Limb (tissue), 2 donors: ENCODE data around the gene EPHA4.

ENCODE experiments used
- DNase-seq, 2 donors: peaks; one replicate each; pipeline ENCODE4 v3.0.0-alpha.2; 2016; ENCODE audit errors: extremely low spot score in 2 of 2

Gene EPHA4

DNA sequence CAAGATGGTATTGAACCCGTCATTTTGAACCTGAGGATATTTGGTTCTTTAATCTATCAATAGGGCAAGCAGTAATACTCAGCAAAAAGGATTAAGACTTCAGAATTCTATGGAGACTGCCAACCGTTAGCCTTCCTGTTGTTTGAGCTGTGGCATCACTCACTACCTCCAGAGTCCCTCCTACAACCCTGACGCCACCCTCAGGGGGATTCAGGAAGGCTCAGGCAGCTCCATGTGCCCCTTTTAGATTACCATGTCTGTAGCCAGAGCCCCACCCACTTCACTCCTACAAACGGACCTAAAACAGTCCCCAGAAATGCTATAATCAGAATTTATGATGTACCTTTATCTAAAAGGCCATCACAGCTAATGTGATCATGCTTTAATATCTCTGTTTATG lies 172.9 kb downstream of the EPHA4 start:
- no peak for DNase-seq

DNA sequence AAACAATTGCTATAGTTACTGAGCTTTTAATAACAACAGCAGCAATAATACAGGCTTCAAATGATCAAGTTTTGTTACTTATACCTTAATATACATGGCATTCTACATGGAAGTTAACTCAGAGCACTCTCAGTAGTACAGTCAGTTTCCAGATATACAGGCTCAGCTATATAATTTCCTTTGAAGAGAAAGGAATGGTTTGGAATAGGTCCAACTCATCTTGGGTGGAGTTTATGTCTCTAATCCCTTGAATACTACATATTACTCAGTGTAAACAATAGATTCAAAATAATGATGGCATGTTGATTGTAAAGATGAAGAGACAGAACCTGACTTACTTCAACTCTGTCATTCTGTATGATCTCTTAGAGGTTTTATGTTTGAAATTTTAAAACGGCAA lies 174.9 kb downstream of the EPHA4 start:
- no peak for DNase-seq

DNA sequence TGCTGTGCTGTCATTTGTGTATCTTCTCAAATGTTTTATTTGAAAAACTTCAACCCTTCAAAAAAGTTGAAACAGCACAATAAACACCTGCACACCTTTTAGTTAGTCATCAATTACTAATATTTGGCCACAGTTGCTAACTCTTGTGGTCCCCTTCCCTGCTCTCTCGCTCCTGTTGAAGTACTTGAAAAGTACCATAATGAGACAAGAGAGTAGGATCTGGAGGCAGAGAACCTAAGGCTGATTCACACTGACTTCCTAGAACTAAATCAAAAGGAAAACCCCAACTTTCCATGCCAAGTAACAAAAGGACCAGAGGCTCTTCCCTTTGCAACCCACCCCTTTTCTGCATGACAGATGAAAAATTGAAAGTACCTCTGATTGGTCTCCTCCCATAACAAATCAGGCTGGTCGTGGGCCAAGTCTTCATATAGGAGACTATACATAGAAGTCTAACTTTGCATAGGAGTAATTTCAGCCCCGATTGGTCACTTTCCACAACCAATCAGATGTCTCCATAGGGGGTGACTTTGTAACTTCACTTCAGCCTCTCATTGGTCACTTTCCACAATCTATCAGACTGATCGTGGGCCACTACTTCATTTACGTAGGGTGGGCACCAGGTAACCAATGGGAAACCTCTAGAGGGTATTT lies 179.7 kb downstream of the EPHA4 start:
- no peak for DNase-seq

DNA sequence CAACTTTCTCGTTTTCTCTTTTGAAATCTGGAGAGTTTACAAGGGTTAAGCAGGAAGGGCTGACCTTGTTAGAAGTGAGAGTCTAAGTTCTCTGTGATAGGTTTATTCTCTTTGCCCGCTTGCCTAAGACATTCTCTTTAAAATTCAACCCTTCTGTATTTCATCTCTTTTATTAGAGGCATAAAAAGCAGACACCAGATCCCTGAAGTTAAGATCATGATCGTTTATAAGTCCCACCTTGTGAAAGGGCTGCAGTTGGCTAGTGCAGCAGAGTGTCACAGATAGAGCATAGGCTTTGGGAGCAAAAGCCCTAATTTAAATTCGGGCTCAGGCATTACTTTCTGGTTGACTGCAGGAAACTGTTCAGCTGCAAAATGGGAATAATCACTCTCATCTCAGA lies 181.2 kb downstream of the EPHA4 start:
- no peak for DNase-seq

DNA sequence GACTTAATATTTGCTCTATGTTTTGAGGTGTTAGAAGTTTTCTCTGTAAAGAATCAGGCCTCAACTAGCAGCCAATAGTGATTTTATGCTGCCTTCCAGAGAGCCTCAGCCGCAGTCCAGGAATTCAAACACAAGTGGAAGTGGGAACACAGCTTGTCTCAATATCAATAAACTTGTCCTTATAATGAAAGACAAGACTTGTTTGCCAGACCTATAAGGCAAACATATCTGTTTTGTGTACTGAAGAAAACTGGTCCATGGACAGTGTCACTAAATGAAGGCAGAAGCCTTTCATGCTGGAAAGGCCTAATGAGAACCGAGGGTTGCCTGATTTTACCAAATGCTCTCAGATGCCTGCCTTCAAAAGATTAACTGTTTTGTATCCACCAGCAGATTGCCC lies 182.2 kb downstream of the EPHA4 start:
- no peak for DNase-seq

DNA sequence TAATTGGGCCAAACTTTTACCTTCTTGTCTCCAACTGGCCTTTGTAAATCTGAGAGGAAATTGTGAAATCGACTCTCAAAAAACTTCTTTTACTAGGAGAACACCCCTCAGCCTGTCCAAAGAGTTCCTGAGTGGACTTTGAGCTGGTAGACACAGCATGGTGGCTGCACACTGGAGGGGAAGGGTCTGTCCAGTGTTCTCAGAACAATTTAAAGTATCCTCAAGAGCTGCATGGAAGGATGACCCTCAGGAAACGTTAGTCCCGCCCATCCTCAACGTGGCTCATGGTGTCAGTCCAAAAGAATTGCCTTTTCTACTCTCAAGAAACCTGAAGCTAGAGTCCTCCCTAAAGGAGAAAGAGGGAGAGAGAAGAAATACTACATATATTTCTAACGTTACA lies 182.7 kb downstream of the EPHA4 start:
- no peak for DNase-seq

DNA sequence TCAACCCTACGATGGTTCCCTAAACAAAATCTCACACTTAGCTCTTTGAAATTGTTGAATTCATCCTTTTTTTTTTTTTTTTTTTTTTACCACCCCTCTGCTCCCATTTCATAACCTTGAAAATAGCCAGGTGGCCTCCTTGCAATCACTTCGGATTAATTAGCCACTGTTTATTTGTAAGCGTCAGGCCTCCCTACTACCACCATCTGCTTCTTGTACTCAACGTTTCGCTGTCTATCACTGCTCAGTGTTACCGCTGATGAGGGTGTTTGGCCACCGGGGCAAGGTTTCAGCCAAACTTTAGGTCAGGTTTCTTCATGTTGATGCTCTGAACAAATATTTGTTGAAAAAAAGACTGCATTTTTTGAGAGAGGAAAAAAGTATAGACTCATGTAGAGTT lies 183.2 kb downstream of the EPHA4 start:
- DNase-seq = no peak

DNA sequence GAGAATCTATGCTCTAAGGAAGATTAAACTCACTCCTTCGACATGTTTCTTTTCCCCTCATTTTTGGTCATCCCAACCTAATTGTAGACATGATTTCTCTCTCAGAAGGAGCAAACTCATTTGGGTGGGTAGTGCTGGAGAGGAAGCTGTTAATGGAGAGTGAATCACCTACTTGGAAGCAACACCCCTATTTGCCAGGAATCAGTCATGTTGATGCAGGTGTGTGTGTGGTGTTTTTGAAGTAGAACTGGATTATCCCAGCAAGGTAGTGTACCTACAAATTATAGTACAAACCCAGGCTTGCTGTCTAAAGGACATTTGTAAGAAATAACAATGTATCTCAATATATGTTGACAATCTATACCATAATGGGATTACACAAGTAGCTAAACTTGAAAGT lies 186.4 kb downstream of the EPHA4 start:
- no peak for DNase-seq

DNA sequence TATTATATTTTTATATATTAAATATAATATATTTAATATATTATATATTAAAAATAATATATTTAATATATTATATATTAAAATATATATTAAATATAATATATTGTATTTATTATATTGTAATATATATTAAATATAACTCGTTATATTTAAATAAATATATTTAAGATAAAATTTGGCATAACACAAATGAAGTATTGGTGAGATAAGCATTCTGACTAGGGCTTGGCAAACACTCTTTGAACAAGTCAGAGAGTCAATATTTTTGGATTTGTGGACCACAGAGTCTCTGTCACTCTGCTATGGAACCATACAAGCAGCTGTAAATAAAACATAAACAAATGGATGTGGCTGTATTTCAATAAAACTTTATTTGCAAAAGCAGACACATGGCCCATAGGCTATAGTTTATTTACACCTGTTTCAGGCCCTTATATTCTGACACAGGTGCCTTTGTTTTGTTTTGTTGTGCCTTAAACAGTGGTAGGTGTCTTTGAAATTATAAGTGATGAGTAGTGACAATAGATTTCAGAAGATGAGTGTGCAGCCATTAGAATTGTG lies 190.1 kb downstream of the EPHA4 start:
- no peak for DNase-seq

DNA sequence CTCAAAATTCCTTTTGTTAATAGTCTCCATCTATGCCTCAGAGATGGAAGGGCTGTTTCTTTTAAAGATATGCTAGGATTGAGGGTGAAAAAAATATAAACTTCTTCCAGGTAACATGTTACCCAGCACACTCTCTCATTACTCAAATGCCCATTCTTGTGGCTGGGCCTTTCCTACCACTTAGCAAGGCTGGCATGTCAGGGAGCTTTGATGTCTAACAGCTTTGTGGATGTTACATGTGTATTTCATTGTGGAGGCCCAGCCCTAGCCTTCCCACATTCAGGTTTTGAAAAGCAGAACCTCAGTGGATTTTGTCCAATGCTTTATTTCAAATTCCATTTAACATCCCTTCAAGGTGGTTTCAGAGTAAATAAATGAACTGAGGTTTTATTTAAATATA lies 191.4 kb downstream of the EPHA4 start:
- no peak for DNase-seq

DNA sequence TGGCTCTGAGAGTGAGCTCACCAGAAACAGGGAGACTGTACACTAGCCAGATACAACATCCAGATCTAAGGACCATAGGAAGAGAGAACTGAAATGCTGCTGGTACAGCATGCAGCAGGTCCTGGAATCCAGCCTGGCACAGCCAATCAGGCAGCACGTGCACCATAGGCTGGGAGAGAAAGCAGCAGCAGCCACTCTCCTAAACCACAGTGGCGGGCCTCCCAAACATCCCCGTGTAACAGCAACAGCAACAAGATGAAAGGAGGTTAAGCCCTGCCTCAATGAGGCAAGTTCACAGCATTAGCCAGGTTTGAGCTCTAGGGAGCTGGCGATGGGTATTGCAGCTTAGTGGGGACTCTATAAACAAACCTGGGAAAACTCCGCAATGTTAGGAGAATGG lies 192.0 kb downstream of the EPHA4 start:
- DNase-seq = no peak

DNA sequence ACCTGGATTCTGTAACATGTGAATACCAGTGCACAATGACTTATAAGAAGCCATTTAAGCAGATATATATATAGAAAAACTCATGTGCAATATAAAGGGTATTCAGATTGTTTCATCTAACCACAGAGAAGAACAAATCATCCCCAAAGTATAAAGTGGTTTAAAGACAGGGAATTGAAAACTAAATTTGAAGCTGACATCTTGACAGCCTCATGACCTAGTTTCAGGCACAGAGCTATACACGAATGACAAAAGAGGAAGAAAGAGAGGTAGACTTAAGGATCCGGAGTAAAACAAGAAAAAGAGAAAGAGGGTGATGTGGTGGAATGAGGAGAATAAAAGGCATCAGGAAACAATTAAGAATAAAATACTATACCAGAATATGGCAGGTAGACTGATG lies 194.5 kb downstream of the EPHA4 start:
- DNase-seq = no peak

DNA sequence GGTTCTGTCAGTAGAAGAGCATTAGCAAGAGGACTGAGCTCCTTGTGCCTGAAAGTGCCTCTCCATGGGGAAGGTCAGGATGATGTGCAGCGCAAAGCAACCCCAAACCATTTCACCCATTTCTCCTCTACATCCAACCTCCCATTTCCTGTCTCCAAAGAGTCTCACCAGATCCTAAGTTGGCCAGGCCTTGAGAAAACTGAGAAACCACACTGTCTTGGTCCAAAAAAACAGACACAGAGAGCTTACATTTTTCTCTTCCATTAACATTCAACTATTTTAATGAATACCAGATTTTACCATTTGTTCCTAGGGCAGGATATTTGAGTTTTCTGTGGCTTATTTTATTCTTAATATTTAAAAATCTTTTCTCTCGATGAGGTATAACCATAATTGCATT lies 195.0 kb downstream of the EPHA4 start:
- peak in 1 of 2 donors; percentile 12 for DNase-seq

DNA sequence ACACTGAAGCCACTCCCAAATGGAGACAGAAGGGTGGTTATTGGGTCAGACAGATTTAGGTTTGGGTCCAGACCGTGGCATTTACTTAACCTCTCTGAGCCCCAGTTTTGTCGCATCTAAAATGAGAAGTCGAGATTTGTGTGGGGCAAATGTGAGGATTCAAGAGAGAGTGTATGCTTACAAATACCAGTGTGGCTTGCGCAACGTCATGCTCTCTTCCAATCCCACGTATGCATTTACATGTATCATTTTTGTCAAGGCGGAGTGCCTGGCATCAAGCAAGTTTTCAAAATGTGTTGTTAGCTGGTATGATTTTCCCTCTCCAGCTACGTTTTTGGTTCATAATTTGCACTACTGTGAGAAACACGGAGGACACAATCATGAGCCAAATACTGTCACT lies 197.9 kb downstream of the EPHA4 start:
- DNase-seq = no peak

DNA sequence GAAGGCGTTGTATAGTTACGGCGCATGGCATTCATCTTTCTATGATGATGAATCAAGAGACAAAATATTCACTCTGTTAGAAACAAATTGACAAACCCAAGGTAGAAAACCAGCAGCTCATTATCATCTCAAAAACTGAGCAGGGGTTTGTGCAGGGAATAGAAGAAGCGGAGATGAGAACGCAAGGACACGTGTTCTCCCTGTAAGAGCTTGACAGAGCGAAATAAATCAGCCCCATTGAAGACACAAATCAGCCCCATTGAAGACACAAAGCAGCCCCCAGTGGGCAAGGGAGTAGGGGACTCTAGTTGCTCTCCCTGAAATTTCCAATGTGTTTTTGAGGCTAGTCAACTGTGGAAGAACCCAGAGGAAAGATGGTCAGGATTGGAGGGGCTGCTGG lies 199.2 kb downstream of the EPHA4 start:
- no peak for DNase-seq

DNA sequence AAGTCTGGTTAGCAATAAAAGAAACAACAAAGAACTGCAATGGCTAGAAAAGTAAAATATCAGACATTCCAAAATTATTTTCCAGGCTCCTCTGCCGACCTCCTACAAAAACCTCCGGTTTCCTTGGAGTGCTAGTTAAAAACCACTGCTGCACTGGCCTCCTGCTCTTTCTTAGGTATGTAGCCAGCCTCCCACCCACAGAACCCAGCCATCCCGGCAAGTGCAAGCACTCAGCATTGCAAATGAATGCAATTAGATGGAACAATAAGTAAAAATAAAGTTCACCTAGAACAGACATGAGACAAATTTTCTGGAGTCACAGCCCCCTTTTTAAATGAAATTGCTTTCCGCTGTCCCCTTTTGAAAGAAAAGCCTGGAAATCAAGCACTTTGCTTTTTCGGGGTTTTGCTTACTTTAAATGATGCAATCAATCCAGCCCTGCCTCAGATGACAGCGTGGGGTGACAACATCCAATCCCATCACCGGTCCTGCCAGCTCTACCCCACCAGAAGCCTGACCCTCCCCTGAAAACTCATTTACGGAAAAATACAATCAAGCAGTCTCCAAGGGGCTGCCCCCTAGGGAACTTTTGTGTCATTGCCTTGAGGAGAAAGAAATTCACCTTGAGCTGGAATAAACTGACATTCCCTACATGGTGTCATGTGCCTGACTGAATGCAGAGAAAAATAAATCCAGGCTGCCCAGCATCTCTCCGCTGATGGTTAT lies 199.8 kb downstream of the EPHA4 start:
- DNase-seq = no peak

DNA sequence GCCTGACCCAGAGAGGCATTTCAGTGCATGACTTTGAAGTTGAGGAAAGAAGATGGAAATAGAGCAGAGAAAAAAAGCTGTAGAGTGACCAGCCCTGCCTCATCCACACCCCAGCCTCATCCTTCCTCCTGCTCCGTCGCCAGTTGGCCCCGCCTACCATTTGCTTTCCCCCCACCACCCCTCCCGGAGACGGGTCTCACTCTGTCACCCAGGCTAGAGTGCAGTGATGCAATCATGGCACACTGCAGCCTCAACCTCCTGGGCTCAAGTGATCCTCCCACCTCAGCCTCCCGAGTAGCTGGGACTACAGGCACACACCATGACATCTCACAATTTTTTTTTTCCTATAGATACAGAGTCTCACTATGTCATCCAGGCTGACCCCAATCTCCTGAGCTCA lies 200.8 kb downstream of the EPHA4 start:
- no peak for DNase-seq

DNA sequence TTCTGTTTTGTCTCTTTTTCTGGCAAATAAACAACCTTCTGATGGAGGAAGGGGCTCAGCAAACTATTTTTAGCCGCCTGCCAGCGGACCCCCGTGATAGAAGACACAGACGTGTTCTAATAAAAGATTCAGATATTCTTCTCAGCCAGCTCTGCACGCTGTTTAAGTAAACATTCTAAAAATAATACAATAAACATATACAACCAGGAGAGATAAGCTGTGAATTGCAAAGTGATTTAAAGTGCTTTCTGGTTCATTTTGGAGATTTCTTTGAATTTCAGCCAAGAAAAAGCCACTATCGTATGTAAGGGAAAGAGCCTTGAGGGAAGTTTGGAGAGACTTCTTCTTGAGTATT lies 201.3 kb downstream of the EPHA4 start:
- DNase-seq = no peak

DNA sequence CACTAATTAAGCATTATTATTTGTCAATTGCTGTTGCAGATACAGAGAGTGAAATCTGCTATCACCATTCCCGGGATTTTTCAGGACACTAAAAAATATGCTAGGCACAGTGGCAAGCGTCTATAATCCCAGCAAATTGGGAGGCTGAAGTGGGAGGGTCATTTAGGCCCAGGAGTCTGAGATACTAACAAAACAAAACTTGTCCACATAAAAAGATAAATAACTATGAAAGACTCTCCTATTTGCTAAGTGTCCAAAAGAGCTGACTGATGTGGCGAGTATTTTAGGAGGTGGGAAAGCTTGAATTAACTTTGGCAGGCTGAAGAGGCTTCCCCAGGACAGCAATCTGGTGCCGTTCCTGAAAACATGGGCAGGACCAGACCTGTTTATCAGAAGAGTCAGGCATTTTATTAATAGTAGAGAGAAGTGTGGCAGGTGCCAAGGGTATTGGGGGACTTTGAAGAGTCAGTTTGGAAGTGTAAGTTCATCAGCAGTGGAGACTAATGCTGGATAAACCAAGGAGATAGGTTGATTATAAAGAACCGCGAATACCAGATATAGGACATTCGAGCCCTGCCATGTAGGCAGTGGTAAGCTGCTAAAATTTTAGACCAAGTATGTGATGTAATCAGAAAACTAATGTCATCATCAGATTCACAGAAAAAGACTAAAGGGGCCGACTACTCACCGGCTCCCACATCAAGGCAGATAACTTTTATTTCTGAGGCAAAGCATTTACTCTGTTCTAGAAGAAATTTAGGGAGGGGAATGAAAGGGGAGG lies 201.8 kb downstream of the EPHA4 start:
- DNase-seq = no peak
